GM12878 (cell line): ENCODE data around the gene OCA2. TPM values are rescaled to one million over a fixed set of nuclear protein-coding genes. Genes with fewer than 3 reads are reported as not detected.

ENCODE experiments used
- ATAC-seq: fragments of 200-7000 bp; cut with Tn5 transposase; 3 replicates; pipeline ENCODE4 v1.9.1; 2020; ENCODE audit warnings: mild to moderate bottlenecking, moderate library complexity
- BruUV-seq: library from RNA; stranded (reverse); fragments of 400-500 nt; replicated peaks from 2 replicates; lab custom pipeline; 2021; lab: Mats Ljungman, UMichigan
- CTCF ChIA-PET: fragments of 300-600 bp; sonication (Branson Sonifier 250); formaldehyde crosslinking; extraction: SDS; loops from one replicate; lab custom pipeline; 2021; ENCODE audit warnings: inconsistent platforms; lab: Yijun Ruan, JAX
- POLR2A ChIA-PET: fragments of 350-600 bp; formaldehyde crosslinking; extraction: SDS; loops from one replicate; lab custom pipeline; 2021; ENCODE audit warnings: inconsistent platforms; lab: Charles Lee
- RAD21 ChIA-PET: fragments of 300-600 bp; sonication (Branson Sonifier 250); formaldehyde crosslinking; loops from one replicate; lab custom pipeline; 2023; ENCODE audit warnings: antibody characterized with exemption; ENCODE audit not compliant: unreplicated experiment; lab: Charles Lee
- SMC1A ChIA-PET: fragments of 300-600 bp; sonication (Branson Sonifier 250); formaldehyde crosslinking; loops from one replicate; lab custom pipeline; 2023; ENCODE audit not compliant: unreplicated experiment, uncharacterized antibody; lab: Charles Lee
- DNase-seq: peaks from one replicate; pipeline ENCODE4 v3.0.0-alpha.2; 2011; ENCODE audit warnings: low read depth, low spot score
- FAIRE-seq: peaks from 3 replicates; lab custom pipeline; 2011; peaks lifted over from hg19 to GRCh38; lab: Jason Lieb, UNC
- H2AFZ ChIP-seq: 2 replicates; pipeline ENCODE4 v1.6.0; 2011; ENCODE audit warnings: low read depth, low read length, control low read depth; ENCODE audit not compliant: control insufficient read depth
- H3K27ac ChIP-seq: 2 replicates; pipeline ENCODE4 v1.5.1; 2011; ENCODE audit warnings: control low read depth; ENCODE audit not compliant: control insufficient read depth, insufficient read depth
- H3K27me3 ChIP-seq, 2 experiments: replicated peaks in 1 of 2; 2 replicates each; pipeline versions ENCODE4 v1.6.0 to v1.6.1; 2011; ENCODE audit warnings: low read length in 1 of 2; ENCODE audit not compliant: control insufficient read depth in 2 of 2, insufficient read depth in 2 of 2
- H3K36me3 ChIP-seq, 2 experiments: 2 replicates each; pipeline ENCODE4 v1.5.1; 2011; ENCODE audit warnings: low read length in 1 of 2; ENCODE audit not compliant: control insufficient read depth in 2 of 2, insufficient read depth in 2 of 2
- H3K4me1 ChIP-seq: 2 replicates; pipeline ENCODE4 v1.6.1; 2011; ENCODE audit warnings: mild to moderate bottlenecking, low read length, moderate library complexity, mixed read lengths; ENCODE audit not compliant: control insufficient read depth, insufficient read depth
- H3K4me2 ChIP-seq: 2 replicates; pipeline ENCODE4 v1.6.0; 2011; ENCODE audit warnings: control low read depth; ENCODE audit not compliant: control insufficient read depth, insufficient read depth
- H3K4me3 ChIP-seq: fragments of 200-600 bp; sonication (generic); 2 replicates; pipeline ENCODE4 v1.5.1; 2016
- H3K79me2 ChIP-seq: 2 replicates; pipeline ENCODE4 v1.6.0; 2011; ENCODE audit warnings: low read length; ENCODE audit not compliant: control insufficient read depth, insufficient read depth
- H3K9ac ChIP-seq: 2 replicates; pipeline ENCODE4 v1.8.0; 2011; ENCODE audit warnings: low read length, control low read depth, mixed read lengths; ENCODE audit not compliant: control insufficient read depth, insufficient read depth
- H3K9me3 ChIP-seq: replicated peaks from 3 replicates; pipeline ENCODE4 v1.5.1; 2011; ENCODE audit warnings: mild to moderate bottlenecking, low read length; ENCODE audit not compliant: control insufficient read depth, insufficient read depth
- H4K20me1 ChIP-seq: 2 replicates; pipeline ENCODE4 v1.6.0; 2011; ENCODE audit not compliant: control insufficient read depth, insufficient read depth
- CBX3 ChIP-seq: fragments of 200-600 bp; sonication (generic); IDR thresholded peaks from 2 replicates; pipeline ENCODE4 v1.6.1; 2016; ENCODE audit warnings: low read depth, borderline replicate concordance
- CEBPB ChIP-seq, 2 experiments: fragments of 150-350 bp in 1 of 2; IDR thresholded peaks; 2 replicates each; pipeline ENCODE4 v1.6.1; 2012 to 2014; ENCODE audit warnings: low read depth in 2 of 2, low read length in 2 of 2, borderline replicate concordance in 1 of 2, inconsistent platforms in 1 of 2
- JUND ChIP-seq: IDR thresholded peaks from 2 replicates; pipeline ENCODE4 v1.6.1; 2012; ENCODE audit warnings: low read depth, mild to moderate bottlenecking, low read length, improper control_type of control experiment, moderate library complexity
- NBN ChIP-seq: fragments of 450-650 bp; IDR thresholded peaks from 2 replicates; pipeline ENCODE4 v1.6.1; 2016
- NR2F1 ChIP-seq: fragments of 450-650 bp; conservative IDR thresholded peaks from 2 replicates; pipeline ENCODE4 v1.6.1; 2017; ENCODE audit warnings: mild to moderate bottlenecking
- POLR2AphosphoS5 ChIP-seq: IDR thresholded peaks from 2 replicates; pipeline ENCODE4 v1.6.1; 2011; ENCODE audit warnings: mild to moderate bottlenecking, low read length, inconsistent platforms
- SUPT20H ChIP-seq: IDR thresholded peaks from 2 replicates; pipeline ENCODE4 v1.6.1; 2011; ENCODE audit warnings: low read depth, mild to moderate bottlenecking, low read length, moderate library complexity, borderline replicate concordance; ENCODE audit not compliant: control insufficient read depth
- ZNF274 ChIP-seq: IDR thresholded peaks from one replicate; pipeline ENCODE4 v1.8.0; 2011; ENCODE audit not compliant: insufficient read length, insufficient read depth
- WGBS: methylation state at CpG from one replicate; pipeline ENCODE4 v1.1.6; 2016; ENCODE audit warnings: low lambda C conversion rate; ENCODE audit not compliant: insufficient replicate concordance, insufficient coverage; ENCODE audit errors: missing lambda C conversion rate; 5-methylcytosine and 5-hydroxymethylcytosine counted together
- in situ Hi-C: fragments of 300-500 bp; cut with MboI; formaldehyde crosslinking; loops from 9 replicates; pipeline ENCODE4 v1.14.3; 2018; ENCODE audit warnings: mixed read lengths
- intact Hi-C: fragments of 100-400 bp; cut with micrococcal nuclease; formaldehyde crosslinking; loops from one replicate; pipeline ENCODE4 v1.14.2; 2022; ENCODE audit not compliant: unreplicated experiment
- polyA plus RNA-seq, 11 experiments: library from polyadenylated mRNA; depleted of rRNA in 4 of 11; unstranded in 6 of 11; stranded (reverse) in 5 of 11; fragments of >200 nt; fragmentation: Nextera tagmentation in 4 of 11; fragmentation: Illumina TruSeq in 1 of 11; extraction: Ambion mirVana in 4 of 11; extraction: Trizol in 1 of 11; gene quantifications; 1 replicate in 1 of 11; 2 replicates in 10 of 11; pipeline versions ENCODE4 v1.2.1 to v1.2.3, GENCODE V29; 2011 to 2016; ENCODE audit warnings: inconsistent platforms in 2 of 11, missing spikeins in 2 of 11, low read depth in 1 of 11
- total RNA-seq, 4 experiments: library from RNA; depleted of rRNA in 3 of 4; stranded (reverse); fragments of >200 nt in 3 of 4; fragmentation: Illumina TruSeq in 1 of 4; extraction: Trizol in 1 of 4; gene quantifications; 2 replicates each; pipeline versions ENCODE4 v1.2.1 to v1.2.3, GENCODE V29; 2013 to 2021
- TF ChIP-seq, protein P1 (sequence below), 3 experiments: IDR thresholded peaks in 2 of 3; conservative IDR thresholded peaks in 1 of 3; 2 replicates each; pipeline ENCODE4 v1.5.1; 2011; ENCODE audit warnings: low read depth in 3 of 3, low read length in 3 of 3, mild to moderate bottlenecking in 3 of 3, control low read depth in 2 of 3, moderate library complexity in 2 of 3, inconsistent platforms in 1 of 3, mixed read lengths in 1 of 3; ENCODE audit not compliant: control insufficient read depth in 2 of 3, insufficient read depth in 1 of 3; ENCODE audit errors: extremely low read depth in 1 of 3
- TF ChIP-seq, protein P2 (sequence below): fragments of 450-650 bp; formaldehyde crosslinking; IDR thresholded peaks from 2 replicates; pipeline ENCODE4 v1.5.0; 2022; ENCODE audit warnings: mild to moderate bottlenecking, missing genetic modification characterization
- TF ChIP-seq, protein P3 (sequence below): IDR thresholded peaks from 2 replicates; pipeline ENCODE4 v1.6.1; 2012; ENCODE audit warnings: low read depth, low read length, improper control_type of control experiment
- TF ChIP-seq, protein P4 (sequence below): fragments of 450-650 bp; IDR thresholded peaks from 2 replicates; pipeline ENCODE4 v1.6.1; 2017; ENCODE audit warnings: antibody characterized with exemption, mild to moderate bottlenecking, moderate library complexity
- TF ChIP-seq, protein P5 (sequence below): IDR thresholded peaks from 2 replicates; pipeline ENCODE4 v1.6.1; 2011; ENCODE audit warnings: low read depth, low read length, improper control_type of control experiment, borderline replicate concordance

Gene OCA2
- total and polyA plus RNA-seq, 10 of the 15 experiments (the other 5 are each of a cell fraction or from before 2014, with no cell fraction given): 0.04 to 1.8 TPM; not detected in 8

DNA sequence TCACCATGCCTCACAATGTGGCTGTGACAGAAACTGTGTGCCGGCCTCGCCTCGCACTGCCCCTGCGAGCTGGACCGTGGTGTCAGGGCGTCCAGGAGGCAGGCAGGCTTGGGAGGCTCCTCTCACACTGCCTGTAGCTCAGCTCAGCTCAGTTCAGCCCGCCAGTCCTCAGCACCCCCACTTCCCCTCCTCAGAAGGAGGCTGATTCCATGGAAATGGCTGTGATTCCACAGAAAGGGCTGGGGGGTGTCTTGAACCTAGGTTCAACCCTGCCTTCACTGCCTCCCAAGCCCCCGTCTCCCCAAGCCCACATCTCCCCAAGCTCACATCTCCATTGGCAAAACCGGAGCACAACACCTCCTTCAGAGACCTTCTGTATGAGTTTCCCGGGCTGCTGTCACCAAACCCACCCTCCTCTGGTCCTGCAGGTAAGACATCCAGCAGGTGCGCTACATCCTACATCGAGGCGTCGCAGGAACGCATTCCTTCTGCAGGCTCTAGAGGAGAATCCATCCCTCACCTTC lies 94.0 kb downstream of the OCA2 start:
- DNase-seq (no peak), FAIRE-seq (no peak), ATAC-seq (no peak)
- no peaks in the 10 kb centered on the region for H4K20me1 ChIP-seq
- no peak overlapping the region for H3K4me2 ChIP-seq
- in situ Hi-C loops: no loop called here
- RAD21 ChIA-PET: no interaction called here
- H3K9me3 ChIP-seq: peaks cover 3% of the 10 kb centered on the region; the same call in 1 of the 3 replicates
- no peak overlapping the region for H3K9ac ChIP-seq
- no peaks in the 10 kb centered on the region for H3K4me1 ChIP-seq
- SMC1A ChIA-PET: no interaction called here
- H3K79me2 ChIP-seq: no peaks in the 10 kb centered on the region
- H3K4me3 ChIP-seq: no peak overlapping the region
- CTCF ChIA-PET: no interaction called here
- POLR2A ChIA-PET: no interaction called here
- no TSS peak for BruUV-seq
- H2AFZ ChIP-seq: no peak overlapping the region
- H3K27me3 ChIP-seq: no peaks in the 10 kb centered on the region
- intact Hi-C loops: no loop called here
- H3K27ac ChIP-seq: no peak overlapping the region
- H3K36me3 ChIP-seq: no peaks in the 10 kb centered on the region
- 70% methylated on average over 15 of the region's 15 CpGs for WGBS
- TF ChIP-seq, protein P1, sequence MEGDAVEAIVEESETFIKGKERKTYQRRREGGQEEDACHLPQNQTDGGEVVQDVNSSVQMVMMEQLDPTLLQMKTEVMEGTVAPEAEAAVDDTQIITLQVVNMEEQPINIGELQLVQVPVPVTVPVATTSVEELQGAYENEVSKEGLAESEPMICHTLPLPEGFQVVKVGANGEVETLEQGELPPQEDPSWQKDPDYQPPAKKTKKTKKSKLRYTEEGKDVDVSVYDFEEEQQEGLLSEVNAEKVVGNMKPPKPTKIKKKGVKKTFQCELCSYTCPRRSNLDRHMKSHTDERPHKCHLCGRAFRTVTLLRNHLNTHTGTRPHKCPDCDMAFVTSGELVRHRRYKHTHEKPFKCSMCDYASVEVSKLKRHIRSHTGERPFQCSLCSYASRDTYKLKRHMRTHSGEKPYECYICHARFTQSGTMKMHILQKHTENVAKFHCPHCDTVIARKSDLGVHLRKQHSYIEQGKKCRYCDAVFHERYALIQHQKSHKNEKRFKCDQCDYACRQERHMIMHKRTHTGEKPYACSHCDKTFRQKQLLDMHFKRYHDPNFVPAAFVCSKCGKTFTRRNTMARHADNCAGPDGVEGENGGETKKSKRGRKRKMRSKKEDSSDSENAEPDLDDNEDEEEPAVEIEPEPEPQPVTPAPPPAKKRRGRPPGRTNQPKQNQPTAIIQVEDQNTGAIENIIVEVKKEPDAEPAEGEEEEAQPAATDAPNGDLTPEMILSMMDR (IDR thresholded peaks at IDR 0.05 in 2 of 3, conservative IDR thresholded peaks at IDR 0.05 in 1 of 3; ENCODE audit: control insufficient read depth in 2 of 3, extremely low read depth in 1 of 3, insufficient read depth in 1 of 3, low read depth in 3 of 3, low read length in 3 of 3): no peak
- TF ChIP-seq, protein P2, sequence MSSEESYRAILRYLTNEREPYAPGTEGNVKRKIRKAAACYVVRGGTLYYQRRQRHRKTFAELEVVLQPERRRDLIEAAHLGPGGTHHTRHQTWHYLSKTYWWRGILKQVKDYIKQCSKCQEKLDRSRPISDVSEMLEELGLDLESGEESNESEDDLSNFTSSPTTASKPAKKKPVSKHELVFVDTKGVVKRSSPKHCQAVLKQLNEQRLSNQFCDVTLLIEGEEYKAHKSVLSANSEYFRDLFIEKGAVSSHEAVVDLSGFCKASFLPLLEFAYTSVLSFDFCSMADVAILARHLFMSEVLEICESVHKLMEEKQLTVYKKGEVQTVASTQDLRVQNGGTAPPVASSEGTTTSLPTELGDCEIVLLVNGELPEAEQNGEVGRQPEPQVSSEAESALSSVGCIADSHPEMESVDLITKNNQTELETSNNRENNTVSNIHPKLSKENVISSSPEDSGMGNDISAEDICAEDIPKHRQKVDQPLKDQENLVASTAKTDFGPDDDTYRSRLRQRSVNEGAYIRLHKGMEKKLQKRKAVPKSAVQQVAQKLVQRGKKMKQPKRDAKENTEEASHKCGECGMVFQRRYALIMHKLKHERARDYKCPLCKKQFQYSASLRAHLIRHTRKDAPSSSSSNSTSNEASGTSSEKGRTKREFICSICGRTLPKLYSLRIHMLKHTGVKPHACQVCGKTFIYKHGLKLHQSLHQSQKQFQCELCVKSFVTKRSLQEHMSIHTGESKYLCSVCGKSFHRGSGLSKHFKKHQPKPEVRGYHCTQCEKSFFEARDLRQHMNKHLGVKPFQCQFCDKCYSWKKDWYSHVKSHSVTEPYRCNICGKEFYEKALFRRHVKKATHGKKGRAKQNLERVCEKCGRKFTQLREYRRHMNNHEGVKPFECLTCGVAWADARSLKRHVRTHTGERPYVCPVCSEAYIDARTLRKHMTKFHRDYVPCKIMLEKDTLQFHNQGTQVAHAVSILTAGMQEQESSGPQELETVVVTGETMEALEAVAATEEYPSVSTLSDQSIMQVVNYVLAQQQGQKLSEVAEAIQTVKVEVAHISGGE (CRISPR knock-in tag): no peak
- TF ChIP-seq, protein P3, sequence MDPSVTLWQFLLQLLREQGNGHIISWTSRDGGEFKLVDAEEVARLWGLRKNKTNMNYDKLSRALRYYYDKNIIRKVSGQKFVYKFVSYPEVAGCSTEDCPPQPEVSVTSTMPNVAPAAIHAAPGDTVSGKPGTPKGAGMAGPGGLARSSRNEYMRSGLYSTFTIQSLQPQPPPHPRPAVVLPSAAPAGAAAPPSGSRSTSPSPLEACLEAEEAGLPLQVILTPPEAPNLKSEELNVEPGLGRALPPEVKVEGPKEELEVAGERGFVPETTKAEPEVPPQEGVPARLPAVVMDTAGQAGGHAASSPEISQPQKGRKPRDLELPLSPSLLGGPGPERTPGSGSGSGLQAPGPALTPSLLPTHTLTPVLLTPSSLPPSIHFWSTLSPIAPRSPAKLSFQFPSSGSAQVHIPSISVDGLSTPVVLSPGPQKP: no peak
- TF ChIP-seq CBX3 (no peak), JUND (no peak), NBN (no peak), ZNF274 (no peak), SUPT20H (no peak), NR2F1 (no peak), POLR2AphosphoS5 (no peak), CEBPB (IDR thresholded peaks at IDR 0.05; ENCODE audit: borderline replicate concordance in 1 of 2, low read depth in 2 of 2, low read length in 2 of 2) (no peak)
- TF ChIP-seq, protein P4, sequence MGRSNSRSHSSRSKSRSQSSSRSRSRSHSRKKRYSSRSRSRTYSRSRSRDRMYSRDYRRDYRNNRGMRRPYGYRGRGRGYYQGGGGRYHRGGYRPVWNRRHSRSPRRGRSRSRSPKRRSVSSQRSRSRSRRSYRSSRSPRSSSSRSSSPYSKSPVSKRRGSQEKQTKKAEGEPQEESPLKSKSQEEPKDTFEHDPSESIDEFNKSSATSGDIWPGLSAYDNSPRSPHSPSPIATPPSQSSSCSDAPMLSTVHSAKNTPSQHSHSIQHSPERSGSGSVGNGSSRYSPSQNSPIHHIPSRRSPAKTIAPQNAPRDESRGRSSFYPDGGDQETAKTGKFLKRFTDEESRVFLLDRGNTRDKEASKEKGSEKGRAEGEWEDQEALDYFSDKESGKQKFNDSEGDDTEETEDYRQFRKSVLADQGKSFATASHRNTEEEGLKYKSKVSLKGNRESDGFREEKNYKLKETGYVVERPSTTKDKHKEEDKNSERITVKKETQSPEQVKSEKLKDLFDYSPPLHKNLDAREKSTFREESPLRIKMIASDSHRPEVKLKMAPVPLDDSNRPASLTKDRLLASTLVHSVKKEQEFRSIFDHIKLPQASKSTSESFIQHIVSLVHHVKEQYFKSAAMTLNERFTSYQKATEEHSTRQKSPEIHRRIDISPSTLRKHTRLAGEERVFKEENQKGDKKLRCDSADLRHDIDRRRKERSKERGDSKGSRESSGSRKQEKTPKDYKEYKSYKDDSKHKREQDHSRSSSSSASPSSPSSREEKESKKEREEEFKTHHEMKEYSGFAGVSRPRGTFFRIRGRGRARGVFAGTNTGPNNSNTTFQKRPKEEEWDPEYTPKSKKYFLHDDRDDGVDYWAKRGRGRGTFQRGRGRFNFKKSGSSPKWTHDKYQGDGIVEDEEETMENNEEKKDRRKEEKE: no peak
- TF ChIP-seq, protein P5, sequence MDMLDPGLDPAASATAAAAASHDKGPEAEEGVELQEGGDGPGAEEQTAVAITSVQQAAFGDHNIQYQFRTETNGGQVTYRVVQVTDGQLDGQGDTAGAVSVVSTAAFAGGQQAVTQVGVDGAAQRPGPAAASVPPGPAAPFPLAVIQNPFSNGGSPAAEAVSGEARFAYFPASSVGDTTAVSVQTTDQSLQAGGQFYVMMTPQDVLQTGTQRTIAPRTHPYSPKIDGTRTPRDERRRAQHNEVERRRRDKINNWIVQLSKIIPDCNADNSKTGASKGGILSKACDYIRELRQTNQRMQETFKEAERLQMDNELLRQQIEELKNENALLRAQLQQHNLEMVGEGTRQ: no peak
